Sciatic nerve (tissue), 2 donors: ENCODE data around the gene FCRLB. TPM values are rescaled to one million over a fixed set of nuclear protein-coding genes. Genes with fewer than 3 reads are reported as not detected.
"Not testable (repeated sequence)": the region's sequence is repeated elsewhere in the genome, so short reads cannot be mapped to it uniquely, and the experiment has no call there.

Source experiments
- ATAC-seq: fragments of 200-7000 bp; cut with Tn5 transposase; one replicate; pipeline ENCODE4 v1.9.1; 2020; ENCODE audit warnings: mild to moderate bottlenecking, moderate library complexity
- DNase-seq: peaks from one replicate; pipeline ENCODE4 v3.0.0-alpha.2; 2020; ENCODE audit warnings: low spot score
- intact Hi-C: fragments of 100-400 bp; cut with DNase I; formaldehyde crosslinking; loops from one replicate; pipeline ENCODE4 v1.14.2; 2022
- total RNA-seq: library from RNA; stranded (reverse); fragmentation: NEBNext Ultra II Directional; extraction: Animal tissue kit (Norgen Biotek cat#: 25700); gene quantifications from one replicate; pipeline ENCODE4 v1.2.1, GENCODE V29; 2021
- donor health status: DM: no; HTN: no; CAD: no.
- donor health status: DM: no; HTN: no; CAD: no.

The FCRLB gene
- total RNA-seq, 1 donor from 2014 or later = 4.9 TPM

GRCh38 chr1:161710560-161710959 is 10.8 kb upstream of the FCRLB start:
- intact Hi-C loops = no loop called here
- DNase-seq = no peak
- no peak for ATAC-seq

GRCh38 chr1:161718559-161719324 is 2.6 kb upstream of the FCRLB start:
- no peak for ATAC-seq
- intact Hi-C loops = no loop called here
- DNase-seq = no peak

GRCh38 chr1:161719325-161719611 is 2.1 kb upstream of the FCRLB start:
- no peak for ATAC-seq
- DNase-seq = no peak
- intact Hi-C loops = no loop called here

- intact Hi-C loops = no loop called here
- no peak for ATAC-seq
- DNase-seq = no peak
Observed at GRCh38 chr1:161720422-161720821, 922 bp upstream of the FCRLB start.

- intact Hi-C loops = no loop called here
- ATAC-seq (no peak), DNase-seq (no peak)
Observed at GRCh38 chr1:161721738-161722343, 497 bp downstream of the FCRLB start.

- no peak for DNase-seq
- intact Hi-C loops = no loop called here
- no peak for ATAC-seq
Observed at GRCh38 chr1:161722406-161722805, 1.1 kb downstream of the FCRLB start.

- intact Hi-C loops = no loop called here
- ATAC-seq = no peak
- no peak for DNase-seq
Observed at GRCh38 chr1:161723459-161724141, 2.3 kb downstream of the FCRLB start.

- ATAC-seq, DNase-seq, intact Hi-C loops: not testable (repeated sequence)
Observed at GRCh38 chr1:161725258-161725907, 4.0 kb downstream of the FCRLB start.

GRCh38 chr1:161725908-161726472 is 4.6 kb downstream of the FCRLB start:
- intact Hi-C loops = no loop called here
- peak; percentile 73 for DNase-seq
- peak; percentile 41 for ATAC-seq

- peak; percentile 96 for ATAC-seq
- intact Hi-C loops = no loop called here
- DNase-seq = peak; percentile 94
Observed at GRCh38 chr1:161726473-161727255, 5.3 kb downstream of the FCRLB start.

GRCh38 chr1:161727256-161727924 is 6.0 kb downstream of the FCRLB start:
- ATAC-seq = peak; percentile 14

GRCh38 chr1:161728376-161729226 is 7.3 kb downstream of the FCRLB start:
- ATAC-seq (no peak), DNase-seq (no peak)
- intact Hi-C loops = no loop called here

More at GRCh38 chr1:161727256-161727924, 6.0 kb downstream of the FCRLB start:
- intact Hi-C loops = no loop called here
- DNase-seq = no peak

GRCh38 chr1:161730050-161730564 is 8.8 kb downstream of the FCRLB start:
- intact Hi-C loops = no loop called here
- ATAC-seq = no peak

GRCh38 chr1:161731241-161731640 is 9.9 kb downstream of the FCRLB start:
- DNase-seq = no peak

More at GRCh38 chr1:161730050-161730564, 8.8 kb downstream of the FCRLB start:
- DNase-seq = no peak

GRCh38 chr1:161731981-161732718 is 10.8 kb downstream of the FCRLB start:
- intact Hi-C loops = no loop called here
- DNase-seq (no peak), ATAC-seq (no peak)

More at GRCh38 chr1:161731241-161731640, 9.9 kb downstream of the FCRLB start:
- no peak for ATAC-seq
- intact Hi-C loops = no loop called here

- no peak for ATAC-seq
- intact Hi-C loops = no loop called here
Observed at GRCh38 chr1:161733526-161733925, 12.2 kb downstream of the FCRLB start.

More at GRCh38 chr1:161733526-161733925, 12.2 kb downstream of the FCRLB start:
- no peak for DNase-seq
